Gastrocnemius medialis (tissue), 4 donors: ENCODE results near the gene WFS1. TPM values are rescaled to one million over a fixed set of nuclear protein-coding genes. Genes with fewer than 3 reads are reported as not detected.

Experiments
- ATAC-seq, 2 donors: fragments of 150-250 bp; one replicate each; pipeline ENCODE4 v1.9.1; 2016
- DNase-seq, 2 donors: peaks; one replicate each; pipeline ENCODE4 v3.0.0-alpha.2; 2019
- H3K27ac ChIP-seq, 4 donors: fragments of 200-600 bp; sonication (generic); 1 replicate in 1 of 4; 2 replicates in 3 of 4; pipeline ENCODE4 v1.5.1; 2016 to 2018; ENCODE audit warnings: mild to moderate bottlenecking in 2 of 4, moderate library complexity in 1 of 4
- H3K27me3 ChIP-seq, 3 donors: fragments of 200-600 bp; sonication (generic) in 2 of 3; 1 replicate in 1 of 3; 2 replicates in 2 of 3; pipeline versions ENCODE4 v1.5.1 to v1.6.0; 2016 to 2019; ENCODE audit warnings: mild to moderate bottlenecking in 1 of 3, moderate library complexity in 1 of 3
- H3K36me3 ChIP-seq, 2 donors: fragments of 200-600 bp; sonication (generic) in 1 of 2; one replicate each; pipeline ENCODE4 v1.5.1; 2017 to 2018
- H3K4me1 ChIP-seq, 2 donors: fragments of 200-600 bp; sonication (generic) in 1 of 2; one replicate each; pipeline ENCODE4 v1.5.1; 2016 to 2017; ENCODE audit warnings: mild to moderate bottlenecking in 2 of 2
- H3K4me3 ChIP-seq, 4 donors: fragments of 200-600 bp; sonication (generic) in 3 of 4; 1 replicate in 1 of 4; 2 replicates in 3 of 4; pipeline ENCODE4 v1.5.1; 2016 to 2019; ENCODE audit warnings: mild to moderate bottlenecking in 2 of 4
- H3K9me3 ChIP-seq, 3 donors: fragments of 200-600 bp; sonication (generic) in 2 of 3; 1 replicate in 1 of 3; 2 replicates in 2 of 3; pipeline ENCODE4 v1.5.1; 2016 to 2019
- POLR2A ChIP-seq, 2 donors: fragments of 450-650 bp; IDR thresholded peaks; one replicate each; pipeline ENCODE4 v1.6.1; 2017; ENCODE audit warnings: antibody characterized with exemption in 2 of 2, mild to moderate bottlenecking in 2 of 2, moderate library complexity in 2 of 2
- in situ Hi-C, 4 donors: fragments of 200-750 bp; cut with MboI; loops; one replicate each; pipeline versions ENCODE4 v1.15.0 to v1.8.0; 2017; ENCODE audit warnings: low sequenced_read_pairs in 4 of 4
- intact Hi-C: fragments of 100-400 bp; cut with DNase I; formaldehyde crosslinking; loops from one replicate; pipeline ENCODE4 v1.15.1; 2023; ENCODE audit warnings: low total_unique reads
- total RNA-seq, 4 donors: library from RNA; depleted of rRNA; stranded (reverse); fragments of >200 nt; gene quantifications; one replicate each; pipeline versions ENCODE4 v1.1.0 to v1.2.3, GENCODE V29; 2016
- TF ChIP-seq, protein P1 (sequence below), 5 experiments: fragments of 450-650 bp in 3 of 5; fragments of 200-600 bp in 2 of 5; sonication (generic) in 2 of 5; IDR thresholded peaks in 4 of 5; conservative IDR thresholded peaks in 1 of 5; 1 replicate in 4 of 5; 2 replicates in 1 of 5; pipeline ENCODE4 v1.5.1; 2016 to 2019; ENCODE audit warnings: antibody characterized with exemption in 5 of 5, mild to moderate bottlenecking in 3 of 5, moderate library complexity in 3 of 5

WFS1 gene
- total RNA-seq, 4 donors from 2014 or later = 13.6 to 23.7 (median 15.6) TPM

DNA sequence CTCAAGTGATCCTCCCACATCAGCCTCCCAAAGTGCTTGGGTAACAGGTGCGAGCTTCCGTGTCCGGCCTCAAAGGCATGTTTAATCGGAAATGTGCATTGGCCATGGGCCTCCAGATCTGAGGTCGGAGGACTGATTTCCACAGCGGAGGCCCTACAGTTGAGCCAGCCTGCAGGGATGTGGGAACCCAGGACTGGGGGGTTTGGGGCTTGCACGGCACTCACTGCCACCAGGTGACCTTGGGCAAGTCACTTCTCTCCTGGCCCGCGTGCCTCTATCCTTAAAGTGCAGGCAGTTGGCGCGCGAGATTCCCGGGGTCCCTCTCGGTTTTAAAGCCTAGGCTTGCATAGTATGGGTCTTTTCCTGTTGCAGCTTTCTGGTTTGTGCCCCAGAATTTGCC is 18.3 kb upstream of the WFS1 start:
- ATAC-seq (no peak), DNase-seq (no peak)
- Histone ChIP-seq H3K9me3 (no peaks in the 10 kb centered on the region), H3K4me3 (no peak overlapping the region), H3K27ac (no peak overlapping the region), H3K27me3 (peaks cover 3 to 12% (median 11%) of the 10 kb centered on the region in 3 donors), H3K4me1 (no peaks in the 10 kb centered on the region), H3K36me3 (no peaks in the 10 kb centered on the region)
- TF ChIP-seq, protein P1, sequence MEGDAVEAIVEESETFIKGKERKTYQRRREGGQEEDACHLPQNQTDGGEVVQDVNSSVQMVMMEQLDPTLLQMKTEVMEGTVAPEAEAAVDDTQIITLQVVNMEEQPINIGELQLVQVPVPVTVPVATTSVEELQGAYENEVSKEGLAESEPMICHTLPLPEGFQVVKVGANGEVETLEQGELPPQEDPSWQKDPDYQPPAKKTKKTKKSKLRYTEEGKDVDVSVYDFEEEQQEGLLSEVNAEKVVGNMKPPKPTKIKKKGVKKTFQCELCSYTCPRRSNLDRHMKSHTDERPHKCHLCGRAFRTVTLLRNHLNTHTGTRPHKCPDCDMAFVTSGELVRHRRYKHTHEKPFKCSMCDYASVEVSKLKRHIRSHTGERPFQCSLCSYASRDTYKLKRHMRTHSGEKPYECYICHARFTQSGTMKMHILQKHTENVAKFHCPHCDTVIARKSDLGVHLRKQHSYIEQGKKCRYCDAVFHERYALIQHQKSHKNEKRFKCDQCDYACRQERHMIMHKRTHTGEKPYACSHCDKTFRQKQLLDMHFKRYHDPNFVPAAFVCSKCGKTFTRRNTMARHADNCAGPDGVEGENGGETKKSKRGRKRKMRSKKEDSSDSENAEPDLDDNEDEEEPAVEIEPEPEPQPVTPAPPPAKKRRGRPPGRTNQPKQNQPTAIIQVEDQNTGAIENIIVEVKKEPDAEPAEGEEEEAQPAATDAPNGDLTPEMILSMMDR (IDR thresholded peaks at IDR 0.05 in 4 of 5, conservative IDR thresholded peaks at IDR 0.05 in 1 of 5) = no peak
- no peak for TF ChIP-seq POLR2A (IDR thresholded peaks at IDR 0.05)
- in situ Hi-C loops (loop anchor here (5.0 kb wide), 1 partner anchor 76 kb away; no protein-coding TSS in a partner anchor), intact Hi-C loops (loop anchor here (5.0 kb wide), 1 partner anchor 296 kb away; no protein-coding TSS in a partner anchor)

DNA sequence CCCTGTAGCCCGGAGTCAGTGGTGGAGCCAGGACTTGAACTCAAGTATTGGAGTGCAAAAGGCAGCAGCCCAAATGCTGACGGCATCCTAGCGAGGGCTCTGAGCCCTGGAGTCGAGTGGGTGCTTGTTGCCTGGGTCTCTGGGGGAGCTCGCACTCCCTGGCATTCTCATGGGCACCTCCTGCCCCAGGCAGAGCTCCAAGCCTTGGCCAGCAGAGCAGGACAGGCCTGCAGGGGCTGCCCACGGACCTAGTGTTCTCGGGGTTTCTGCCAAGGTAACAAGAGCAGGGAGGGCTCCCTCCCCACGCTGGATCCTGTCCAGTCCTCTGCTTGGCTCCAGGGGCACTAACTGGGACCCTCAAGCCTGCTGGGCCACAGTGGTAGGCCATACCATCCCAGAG is 17.6 kb upstream of the WFS1 start:
- DNase-seq (no peak), ATAC-seq (no peak)
- Histone ChIP-seq H3K27ac (no peak overlapping the region), H3K27me3 (peaks cover 3 to 10% (median 7%) of the 10 kb centered on the region in 3 donors), H3K36me3 (no peaks in the 10 kb centered on the region), H3K4me3 (no peak overlapping the region), H3K4me1 (no peaks in the 10 kb centered on the region), H3K9me3 (no peaks in the 10 kb centered on the region)
- intact Hi-C loops (loop anchor here (5.0 kb wide), 1 partner anchor 295 kb away; no protein-coding TSS in a partner anchor), in situ Hi-C loops (loop anchor here (5.0 kb wide), 1 partner anchor 75 kb away; no protein-coding TSS in a partner anchor)
- TF ChIP-seq, protein P1 (IDR thresholded peaks at IDR 0.05 in 4 of 5, conservative IDR thresholded peaks at IDR 0.05 in 1 of 5) = no peak
- TF ChIP-seq POLR2A (IDR thresholded peaks at IDR 0.05) = no peak

DNA sequence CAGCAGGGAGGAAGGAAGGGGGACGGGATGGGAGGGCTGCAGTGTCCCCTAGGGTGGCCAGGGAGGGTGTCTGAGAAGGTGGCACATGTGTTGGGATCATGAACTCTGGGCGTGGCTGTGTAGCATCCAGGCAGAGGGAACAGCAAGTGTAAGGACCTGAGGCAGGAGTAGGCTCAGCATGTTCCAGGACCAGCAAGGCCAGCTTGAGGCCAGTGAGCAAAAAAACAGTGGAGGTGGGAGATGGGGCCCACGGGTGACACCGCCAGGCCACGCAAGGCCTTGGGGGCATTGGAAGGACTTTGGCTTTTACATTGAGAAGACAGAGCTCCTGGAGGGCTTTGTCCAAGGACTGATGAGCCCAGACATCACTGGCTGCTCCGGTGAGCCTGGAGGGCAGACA is 16.5 kb upstream of the WFS1 start:
- TF ChIP-seq POLR2A (IDR thresholded peaks at IDR 0.05) = no peak
- TF ChIP-seq, protein P1 (IDR thresholded peaks at IDR 0.05 in 4 of 5, conservative IDR thresholded peaks at IDR 0.05 in 1 of 5) = no peak
- no peak overlapping the region for H3K27ac ChIP-seq
- peaks cover 3 to 7% (median 7%) of the 10 kb centered on the region in 3 donors for H3K27me3 ChIP-seq
- no peak overlapping the region for H3K4me3 ChIP-seq
- H3K9me3 ChIP-seq = no peaks in the 10 kb centered on the region
- DNase-seq (no peak), ATAC-seq (no peak)
- intact Hi-C loops (loop anchor here (5.0 kb wide), 1 partner anchor 294 kb away; no protein-coding TSS in a partner anchor), in situ Hi-C loops (loop anchor here (5.0 kb wide), 1 partner anchor 74 kb away; no protein-coding TSS in a partner anchor)
- no peaks in the 10 kb centered on the region for H3K4me1 ChIP-seq
- H3K36me3 ChIP-seq = no peaks in the 10 kb centered on the region

DNA sequence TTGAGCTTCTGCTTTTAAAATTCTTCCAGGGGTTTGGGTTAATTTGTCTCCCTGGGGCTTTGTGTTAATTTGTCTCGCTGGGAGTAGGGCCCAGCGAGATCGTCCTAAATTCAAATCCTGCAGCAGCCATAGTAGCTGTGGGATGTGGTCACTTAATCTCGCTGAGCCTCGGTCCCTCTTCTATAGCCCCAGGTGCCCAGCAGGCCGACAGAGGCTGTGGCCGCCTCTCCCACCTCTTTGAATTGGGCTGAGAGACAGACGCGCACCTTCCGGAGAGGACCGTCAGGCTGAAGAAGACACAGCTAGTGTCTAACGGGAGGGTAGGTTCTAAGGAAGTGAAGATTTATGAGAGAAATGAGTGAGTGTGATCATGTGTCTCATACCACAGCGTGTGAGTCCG is 15.7 kb upstream of the WFS1 start:
- in situ Hi-C loops (loop anchor here (5.0 kb wide), 1 partner anchor 73 kb away; no protein-coding TSS in a partner anchor), intact Hi-C loops (loop anchor here (5.0 kb wide), 1 partner anchor 293 kb away; no protein-coding TSS in a partner anchor)
- ATAC-seq (no peak), DNase-seq (no peak)
- Histone ChIP-seq H3K27ac (no peak overlapping the region), H3K4me3 (no peak overlapping the region), H3K9me3 (no peaks in the 10 kb centered on the region), H3K27me3 (peaks cover under 1 to 7% (median 7%) of the 10 kb centered on the region in 3 donors), H3K4me1 (no peaks in the 10 kb centered on the region), H3K36me3 (no peaks in the 10 kb centered on the region)
- TF ChIP-seq, protein P1 (IDR thresholded peaks at IDR 0.05 in 4 of 5, conservative IDR thresholded peaks at IDR 0.05 in 1 of 5) = no peak
- TF ChIP-seq POLR2A (IDR thresholded peaks at IDR 0.05) = no peak
